SK-N-DZ (cell line): ENCODE measurements around the gene AUTS2. TPM values are rescaled to one million over a fixed set of nuclear protein-coding genes. Genes with fewer than 3 reads are reported as not detected.
A peak's percentile ranks its signal among the peaks of the same experiment; 100 is the strongest.

Experiments used
- DNase-seq: peaks from one replicate; pipeline ENCODE4 v3.0.0-alpha.2; 2015; ENCODE audit warnings: low spot score
- polyA plus RNA-seq, 2 experiments: library from polyadenylated mRNA; depleted of rRNA; stranded (reverse); fragments of >200 nt; gene quantifications; 2 replicates each; pipeline ENCODE4 v1.2.3, GENCODE V29; 2014

AUTS2 gene
- polyA plus RNA-seq (2014; cell fraction: cytosol; rRNA removed) = 18.5 and 24.5 TPM in 2 replicates
- polyA plus RNA-seq (2014; cell fraction: nucleus; rRNA removed) = 35.4 and 79.3 TPM in 2 replicates

DNA sequence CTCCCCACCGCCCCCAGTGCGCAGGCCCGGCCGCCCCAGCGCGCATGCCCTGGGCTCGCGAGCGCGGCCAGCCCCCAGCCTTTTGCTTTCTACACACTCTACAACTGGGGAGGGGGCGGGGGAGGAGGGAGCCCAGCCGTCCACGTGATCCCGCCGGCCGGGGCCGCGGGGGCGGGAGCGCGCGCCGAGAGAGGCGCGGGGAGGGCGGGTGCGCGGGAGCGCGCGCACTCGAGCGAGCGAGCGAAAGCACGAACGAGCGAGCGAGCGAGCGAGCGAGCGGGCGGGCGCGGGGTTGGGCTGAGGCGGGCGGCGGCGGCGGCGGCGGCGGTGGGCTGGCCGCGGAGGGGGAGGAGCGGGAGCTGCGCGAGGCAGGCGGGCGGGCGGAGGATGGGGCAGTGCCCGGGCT, at the start of gene AUTS2:
Gene AUTS2, plus strand, starts transcription at position 395 of the 406 bp plus-strand sequence. CDS start 1,179 bp downstream, outside the sequence.
- DNase-seq = peak; percentile 90

DNA sequence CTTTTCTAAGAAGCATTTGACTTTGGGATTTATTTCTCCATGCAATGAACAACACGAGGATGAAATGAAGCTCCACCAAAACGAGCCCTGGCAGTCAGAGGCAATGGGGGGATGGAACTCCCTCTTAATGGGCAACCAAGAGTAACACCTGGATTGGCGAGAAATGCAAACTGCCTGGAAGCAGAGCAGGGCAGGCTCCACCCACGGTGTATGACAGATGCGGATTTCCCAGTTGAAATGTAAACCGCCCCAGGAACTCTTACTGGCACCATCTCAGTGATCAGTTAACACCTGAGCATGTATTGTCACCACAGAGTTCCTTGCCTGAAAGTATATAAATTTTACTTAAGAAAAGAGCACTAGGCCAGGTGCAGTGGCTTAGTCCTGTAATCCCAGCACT, 47.3 kb upstream of the AUTS2 start:
- no peak for DNase-seq

DNA sequence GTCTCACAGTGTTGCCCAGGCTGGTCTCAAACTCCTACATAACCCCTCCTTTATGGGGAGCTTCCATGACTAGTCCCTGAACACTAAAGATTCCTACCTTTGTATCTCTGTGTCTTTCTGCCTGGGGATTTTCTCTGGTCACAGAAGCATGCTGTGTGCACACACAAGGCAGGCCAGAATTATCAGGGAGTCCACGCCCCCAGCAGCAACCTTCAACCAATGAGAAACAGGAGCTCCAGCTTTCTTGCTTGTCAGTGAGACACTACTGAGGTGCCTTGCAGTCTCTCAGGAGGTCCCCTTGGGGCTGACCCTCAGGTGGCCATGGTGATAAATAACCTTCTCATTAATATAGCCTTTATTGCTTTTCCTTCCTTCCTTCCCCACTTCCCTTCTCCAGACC, 45.1 kb upstream of the AUTS2 start:
- no peak for DNase-seq

- no peak for DNase-seq
Measured at GRCh38 chr7:69561266-69561960, 36.9 kb upstream of the AUTS2 start.

GRCh38 chr7:69564454-69565417, 33.5 kb upstream of the AUTS2 start:
- peak; percentile 18 for DNase-seq

DNA sequence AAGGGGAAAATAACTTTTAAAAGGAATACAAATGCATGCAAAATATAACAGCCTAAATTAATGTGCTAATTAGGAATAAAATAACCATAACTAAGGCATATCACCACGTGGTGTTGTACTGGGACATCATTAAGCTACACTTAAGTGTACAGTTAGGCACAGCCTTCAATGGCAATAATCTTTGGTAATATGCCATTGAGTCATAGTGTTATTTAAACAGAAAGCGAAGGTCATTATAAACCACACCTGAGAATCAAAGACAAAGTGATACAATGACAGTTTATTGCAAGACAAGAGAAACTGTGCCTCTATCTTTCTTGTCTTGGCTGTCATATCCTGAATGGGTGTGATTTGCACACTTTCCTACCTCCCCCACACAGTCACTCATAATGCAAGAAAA, 30.5 kb upstream of the AUTS2 start:
- DNase-seq = no peak

GRCh38 chr7:69568266-69568665, 30.0 kb upstream of the AUTS2 start:
- DNase-seq = no peak

DNA sequence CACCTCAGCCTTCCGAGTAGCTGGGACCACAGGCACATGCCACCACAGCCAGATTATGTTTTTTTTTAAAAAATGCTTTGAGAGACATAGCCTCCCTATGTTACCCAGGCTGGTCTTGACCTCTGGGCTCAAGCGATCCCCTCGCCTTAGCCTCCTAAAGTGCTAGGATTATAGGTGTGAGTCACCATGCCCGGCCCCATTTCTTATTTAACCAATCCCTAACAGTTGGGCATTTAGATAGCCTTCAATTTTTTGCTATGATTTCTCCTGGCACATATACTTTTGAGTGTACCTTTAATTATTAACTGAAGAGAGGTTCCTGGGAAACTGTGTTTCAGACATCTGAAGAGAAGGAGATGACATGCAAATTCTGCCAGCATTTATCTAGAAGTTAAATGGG, 22.6 kb upstream of the AUTS2 start:
- no peak for DNase-seq

- DNase-seq = no peak
Measured at GRCh38 chr7:69577221-69577620, 21.1 kb upstream of the AUTS2 start.

DNA sequence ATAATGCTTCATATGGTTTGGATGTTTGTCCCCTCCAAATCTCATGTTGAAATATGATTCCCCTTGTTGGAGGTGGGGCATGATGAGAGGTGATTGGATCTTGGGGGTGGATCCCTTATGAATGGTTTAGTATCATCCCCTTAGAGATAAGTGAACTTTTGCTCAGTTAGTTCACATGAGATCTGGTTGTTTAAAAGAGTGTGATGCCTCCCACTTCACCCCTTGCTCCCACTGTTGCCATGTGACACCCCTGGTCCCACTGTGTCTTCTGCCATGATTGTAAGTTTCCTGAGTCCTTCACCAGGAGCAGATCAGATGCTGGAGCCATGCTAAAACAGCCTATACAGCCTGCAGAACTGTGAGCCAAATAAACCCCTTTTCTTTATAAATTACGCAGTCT, 13.1 kb upstream of the AUTS2 start:
- DNase-seq = no peak

GRCh38 chr7:69586321-69586720, 12.0 kb upstream of the AUTS2 start:
- DNase-seq = no peak

DNA sequence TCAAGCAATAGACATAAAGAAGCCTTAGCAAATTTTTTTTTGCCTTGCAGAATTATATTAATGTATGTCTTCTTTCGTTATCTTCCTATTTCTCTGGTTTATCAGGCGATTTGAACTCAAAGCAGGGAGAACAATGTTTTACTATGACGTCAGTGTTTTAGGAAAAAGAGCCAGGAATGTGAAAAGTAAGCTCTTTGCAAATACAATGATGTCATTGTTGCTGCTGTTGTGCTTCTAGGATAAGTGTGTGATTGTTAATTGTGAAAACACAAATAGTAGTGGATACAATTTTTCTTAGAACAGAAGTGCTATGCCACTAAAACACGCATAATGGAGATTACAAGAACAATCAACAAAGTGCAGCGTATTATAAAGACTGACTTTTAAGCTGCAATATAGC, 9.5 kb upstream of the AUTS2 start:
- no peak for DNase-seq

GRCh38 chr7:69591805-69592204, 6.5 kb upstream of the AUTS2 start:
- DNase-seq = no peak

DNA sequence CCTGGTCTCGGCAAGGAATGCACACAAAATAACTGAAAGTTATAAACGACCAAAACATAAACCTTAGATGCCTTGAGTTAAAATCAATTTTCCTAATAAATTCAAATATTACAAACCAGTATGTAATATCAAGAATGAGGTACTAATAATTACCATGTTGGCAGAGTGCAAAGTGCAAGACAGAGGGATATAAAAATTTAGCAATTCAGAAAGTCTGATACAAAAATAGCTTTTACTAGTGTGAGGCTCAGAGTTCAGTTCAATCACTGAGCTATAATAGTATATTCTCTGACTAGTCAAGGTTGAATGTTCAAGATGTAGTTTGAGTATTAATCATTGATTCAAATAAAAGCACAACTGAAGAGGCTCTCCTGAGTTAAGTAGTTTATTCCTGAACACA, 4.8 kb upstream of the AUTS2 start:
- no peak for DNase-seq

DNA sequence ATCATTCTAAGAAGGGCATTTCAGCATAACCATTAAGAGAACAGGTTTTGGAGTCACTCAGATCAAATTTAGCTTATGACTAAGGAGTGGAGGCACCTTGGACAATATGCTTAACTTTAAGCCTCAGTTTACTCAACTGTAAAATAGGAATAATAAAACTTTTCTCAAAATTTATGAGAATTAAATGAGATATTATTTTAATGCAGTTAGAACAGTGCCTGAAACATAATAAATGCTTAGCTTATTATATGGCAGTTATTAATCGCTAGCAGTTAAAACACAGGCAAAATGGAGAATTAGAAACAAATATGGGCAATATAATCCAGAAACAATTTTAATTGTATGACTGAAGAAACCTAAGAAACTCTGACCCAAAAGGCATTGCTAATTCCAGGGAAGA, 2.9 kb upstream of the AUTS2 start:
- no peak for DNase-seq

DNA sequence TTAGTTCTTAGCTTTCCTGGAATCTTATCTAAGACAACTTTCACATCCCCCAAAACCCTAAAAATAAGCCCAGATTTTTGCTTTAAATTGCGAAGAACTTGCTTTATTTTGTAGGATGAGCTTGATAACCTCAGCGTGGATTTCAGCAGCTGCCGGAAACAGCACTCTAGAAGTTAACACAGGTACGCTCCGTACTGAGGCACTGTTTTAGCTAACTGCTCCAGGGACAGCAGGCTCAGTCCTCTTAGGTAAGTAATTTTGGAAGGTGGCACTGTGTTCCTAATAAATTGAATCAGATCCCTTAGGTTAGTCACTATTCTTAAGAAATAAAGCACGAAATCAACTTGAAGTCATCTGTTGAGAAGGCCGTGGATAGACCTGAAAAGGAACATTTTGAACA, 2.2 kb upstream of the AUTS2 start:
- DNase-seq = no peak

DNA sequence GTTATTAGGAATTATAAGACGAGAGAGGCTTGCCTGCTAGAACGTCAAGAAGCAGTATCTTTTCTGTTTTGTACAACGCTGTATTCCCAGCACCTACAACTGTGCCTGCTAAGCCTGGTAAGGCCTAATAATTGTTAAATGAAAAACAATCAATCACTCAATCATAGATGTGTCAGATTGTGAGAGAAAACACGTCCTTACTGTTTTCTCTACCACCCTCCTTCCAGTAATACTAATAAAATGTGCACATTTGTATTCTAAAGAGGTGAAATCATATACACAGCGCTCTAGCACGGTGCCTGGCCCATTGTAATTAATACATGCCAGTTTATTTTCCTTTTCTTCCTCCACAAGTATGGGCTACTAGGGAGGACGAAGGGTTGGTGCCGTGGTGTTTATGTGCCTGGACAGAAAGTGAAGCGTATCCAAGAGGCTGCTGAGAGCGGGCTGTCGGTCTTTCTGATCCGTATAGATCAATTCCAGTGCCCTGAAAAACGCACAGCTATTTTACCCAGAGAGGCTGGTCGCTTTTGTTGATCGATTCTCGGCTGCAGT, 1.5 kb upstream of the AUTS2 start:
- peak; percentile 24 for DNase-seq

DNA sequence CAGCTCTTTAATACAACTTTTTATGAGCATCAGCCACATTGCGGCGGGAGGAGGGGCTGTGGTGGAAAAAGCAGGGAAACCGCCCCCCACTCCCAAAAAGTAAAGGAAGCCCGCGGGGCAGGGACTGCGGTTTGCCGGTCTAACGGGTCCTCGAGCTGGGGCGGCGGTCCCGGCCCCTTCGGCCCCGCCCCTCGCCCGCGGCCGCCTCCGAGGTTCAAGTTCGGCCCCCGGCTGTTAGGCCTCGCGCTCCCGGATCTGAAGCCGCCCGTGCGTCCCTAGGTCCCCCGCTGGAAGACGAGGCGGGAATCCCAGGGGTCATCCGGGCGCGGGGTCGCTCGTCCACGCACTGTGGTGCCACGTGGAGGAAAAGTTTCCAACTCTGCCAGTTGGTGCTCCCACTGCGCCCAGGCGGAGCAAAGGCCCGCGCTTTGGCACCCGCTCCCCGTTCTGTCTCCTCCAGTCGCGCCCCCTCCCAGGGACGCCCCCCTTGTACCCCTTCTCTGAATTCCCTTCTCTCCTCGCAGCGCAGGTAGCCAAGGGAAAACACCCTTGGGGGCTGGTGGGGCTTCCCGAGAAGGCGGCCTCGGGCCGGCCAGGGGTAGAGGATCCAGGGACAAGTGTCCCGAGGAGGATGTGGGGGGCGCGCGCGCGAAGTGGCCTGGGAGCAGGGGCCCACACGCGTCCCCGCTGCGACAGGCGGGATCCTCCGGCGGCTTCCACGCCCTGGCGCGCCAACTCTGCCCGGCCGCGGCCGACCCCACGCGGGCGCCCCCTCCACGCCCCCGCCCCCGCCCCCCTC, 798 bp upstream of the AUTS2 start:
- peak; percentile 58 for DNase-seq

GRCh38 chr7:69598487-69599285, 411 bp downstream of the AUTS2 start:
- DNase-seq = peak; percentile 52

- peak; percentile 25 for DNase-seq
Measured at GRCh38 chr7:69599286-69599954, 1.1 kb downstream of the AUTS2 start.
